IMR-90 (cell line): ENCODE results near the gene PDE4A. TPM values are rescaled to one million over a fixed set of nuclear protein-coding genes. Genes with fewer than 3 reads are reported as not detected.
"Not testable (repeated sequence)": the region's sequence is repeated elsewhere in the genome, so short reads cannot be mapped to it uniquely, and the experiment has no call there.

Source experiments
- ATAC-seq: fragments of 200-7000 bp; cut with Tn5 transposase; 2 replicates; pipeline ENCODE4 v1.9.1; 2020; ENCODE audit warnings: low read depth, mild to moderate bottlenecking, moderate library complexity
- BruUV-seq: library from RNA; stranded (reverse); fragments of 400-500 nt; replicated peaks from 2 replicates; lab custom pipeline; 2021; lab: Mats Ljungman, UMichigan
- CTCF ChIA-PET: fragments of 300-600 bp; formaldehyde crosslinking; extraction: SDS; loops from one replicate; lab custom pipeline; 2021; ENCODE audit warnings: antibody characterized with exemption; lab: Yijun Ruan, JAX
- POLR2A ChIA-PET: fragments of 300-600 bp; sonication (Branson Sonifier 250); formaldehyde crosslinking; loops from one replicate; lab custom pipeline; 2022; ENCODE audit warnings: antibody characterized with exemption; ENCODE audit not compliant: unreplicated experiment; lab: Charles Lee
- DNase-seq: peaks from one replicate; pipeline ENCODE4 v3.0.0; 2013
- H2AFZ ChIP-seq: replicated peaks from 2 replicates; pipeline ENCODE3; 2013; ENCODE audit warnings: low read length, mild to moderate bottlenecking; ENCODE audit not compliant: poor library complexity
- H2AK5ac ChIP-seq: 2 replicates; pipeline ENCODE4 v1.6.1; 2013; ENCODE audit warnings: low read depth, low read length, inconsistent platforms
- H2AK9ac ChIP-seq: replicated peaks from 2 replicates; pipeline ENCODE3; 2013; ENCODE audit warnings: mild to moderate bottlenecking, low read depth, low read length, moderate library complexity; ENCODE audit not compliant: poor library complexity
- H2BK120ac ChIP-seq: 2 replicates; pipeline ENCODE4 v1.6.1; 2013; ENCODE audit warnings: low read depth, low read length, inconsistent platforms
- H2BK15ac ChIP-seq: 3 replicates; pipeline ENCODE4 v1.6.1; 2013; ENCODE audit warnings: low read depth, low read length, inconsistent platforms
- H2BK20ac ChIP-seq: 2 replicates; pipeline ENCODE4 v1.6.1; 2013; ENCODE audit warnings: low read depth, mild to moderate bottlenecking, inconsistent platforms, low read length, moderate library complexity
- H2BK5ac ChIP-seq: 2 replicates; pipeline ENCODE4 v1.6.1; 2013; ENCODE audit warnings: mild to moderate bottlenecking, low read depth, low read length, inconsistent platforms; ENCODE audit not compliant: poor library complexity, severe bottlenecking
- H3K14ac ChIP-seq: replicated peaks from 2 replicates; pipeline ENCODE4 v1.6.1; 2013; ENCODE audit warnings: low read depth, low read length, inconsistent platforms
- H3K18ac ChIP-seq: 2 replicates; pipeline ENCODE4 v1.6.1; 2013; ENCODE audit warnings: low read depth, low read length, control low read depth
- H3K23ac ChIP-seq: 2 replicates; pipeline ENCODE4 v1.6.1; 2013; ENCODE audit warnings: low read depth, low read length, inconsistent platforms
- H3K27ac ChIP-seq: 2 replicates; pipeline ENCODE4 v1.5.1; 2013; ENCODE audit warnings: mild to moderate bottlenecking, control low read depth, low read length; ENCODE audit not compliant: insufficient read depth
- H3K27me3 ChIP-seq: 2 replicates; pipeline ENCODE4 v1.6.1; 2013; ENCODE audit warnings: low read length; ENCODE audit not compliant: control insufficient read depth, insufficient read depth
- H3K36me3 ChIP-seq: 2 replicates; pipeline ENCODE4 v1.6.1; 2013; ENCODE audit warnings: low read length, mixed read lengths; ENCODE audit not compliant: control insufficient read depth, insufficient read depth
- H3K4ac ChIP-seq: 2 replicates; pipeline ENCODE4 v1.6.1; 2013; ENCODE audit warnings: low read depth, low read length, inconsistent platforms
- H3K4me1 ChIP-seq: 2 replicates; pipeline ENCODE4 v1.6.1; 2013; ENCODE audit warnings: low read length, mixed read lengths; ENCODE audit not compliant: control insufficient read depth, insufficient read depth
- H3K4me2 ChIP-seq: 2 replicates; pipeline ENCODE4 v1.6.1; 2013; ENCODE audit warnings: low read depth, mild to moderate bottlenecking, control low read depth, low read length, moderate library complexity
- H3K4me3 ChIP-seq: 2 replicates; pipeline ENCODE4 v1.5.1; 2013; ENCODE audit warnings: low read depth, mild to moderate bottlenecking, control low read depth, low read length, moderate library complexity; ENCODE audit not compliant: insufficient read depth
- H3K56ac ChIP-seq: 2 replicates; pipeline ENCODE4 v1.6.1; 2013; ENCODE audit warnings: low read length, inconsistent platforms; ENCODE audit not compliant: insufficient read depth; ENCODE audit errors: extremely low read depth
- H3K79me1 ChIP-seq, 2 experiments: 2 replicates each; pipeline ENCODE4 v1.6.1; 2013; ENCODE audit warnings: low read length in 2 of 2, inconsistent platforms in 1 of 2, low read depth in 1 of 2
- H3K9ac ChIP-seq: 2 replicates; pipeline ENCODE4 v1.6.1; 2013; ENCODE audit warnings: low read depth, low read length, control low read depth
- H3K9me1 ChIP-seq: 2 replicates; pipeline ENCODE4 v1.6.1; 2013; ENCODE audit warnings: low read length, inconsistent platforms; ENCODE audit not compliant: insufficient read depth
- H3K9me3 ChIP-seq: 2 replicates; pipeline ENCODE4 v1.6.1; 2013; ENCODE audit warnings: low read length; ENCODE audit not compliant: control insufficient read depth, insufficient read depth
- H4K20me1 ChIP-seq: 2 replicates; pipeline ENCODE4 v1.6.1; 2013; ENCODE audit warnings: low read length, inconsistent platforms; ENCODE audit not compliant: insufficient read depth
- H4K5ac ChIP-seq: 2 replicates; pipeline ENCODE4 v1.6.1; 2013; ENCODE audit warnings: mild to moderate bottlenecking, low read depth, low read length, control low read depth
- H4K8ac ChIP-seq, 2 experiments: 2 replicates each; pipeline ENCODE4 v1.6.1; 2013; ENCODE audit warnings: low read depth in 2 of 2, low read length in 2 of 2, control low read depth in 1 of 2, inconsistent platforms in 1 of 2
- H4K91ac ChIP-seq: 2 replicates; pipeline ENCODE4 v1.6.1; 2013; ENCODE audit warnings: low read depth, low read length, inconsistent platforms; ENCODE audit not compliant: insufficient read depth
- MAFK ChIP-seq: IDR thresholded peaks from 2 replicates; pipeline ENCODE4 v1.6.1; 2012; ENCODE audit warnings: low read depth, low read length, improper control_type of control experiment
- RFX5 ChIP-seq: IDR thresholded peaks from 2 replicates; pipeline ENCODE4 v1.8.0; 2012; ENCODE audit warnings: low read depth, mild to moderate bottlenecking, low read length, moderate library complexity
- WGBS, 2 experiments: methylation state at CpG; one replicate each; pipeline versions ENCODE4 v1.1.5 to v1.1.7; 2013; ENCODE audit warnings: missing lambda C conversion rate in 2 of 2; ENCODE audit not compliant: insufficient read length in 1 of 2; ENCODE audit errors: extremely low coverage in 2 of 2; 5-methylcytosine and 5-hydroxymethylcytosine counted together
- dilution Hi-C: fragments of 300-500 bp; cut with HindIII; formaldehyde crosslinking; loops from one replicate; pipeline ENCODE4 v1.14.3; 2018; ENCODE audit warnings: low sequenced_read_pairs; ENCODE audit not compliant: unreplicated experiment
- in situ Hi-C: fragments of 300-500 bp; cut with MboI; formaldehyde crosslinking; loops from 3 replicates; pipeline ENCODE4 v1.14.3; 2019; ENCODE audit warnings: low sequenced_read_pairs, inconsistent platforms, mixed read lengths
- intact Hi-C: fragments of 100-400 bp; cut with micrococcal nuclease; formaldehyde crosslinking; loops from 2 replicates; pipeline ENCODE4 v1.10.0; 2022
- polyA plus RNA-seq, 3 experiments: library from polyadenylated mRNA; depleted of rRNA; stranded (reverse); fragments of >200 nt; gene quantifications; 2 replicates each; pipeline ENCODE4 v1.2.3, GENCODE V29; 2012; ENCODE audit warnings: low replicate concordance in 1 of 3
- total RNA-seq: library from RNA; depleted of rRNA; stranded (reverse); fragments of >200 nt; gene quantifications from 2 replicates; pipeline ENCODE4 v1.2.3, GENCODE V29; 2012

The PDE4A gene
- total and polyA plus RNA-seq, 2 of the 4 experiments (the other 2 are of a cell fraction), result 1.8 to 7.0 TPM

DNA sequence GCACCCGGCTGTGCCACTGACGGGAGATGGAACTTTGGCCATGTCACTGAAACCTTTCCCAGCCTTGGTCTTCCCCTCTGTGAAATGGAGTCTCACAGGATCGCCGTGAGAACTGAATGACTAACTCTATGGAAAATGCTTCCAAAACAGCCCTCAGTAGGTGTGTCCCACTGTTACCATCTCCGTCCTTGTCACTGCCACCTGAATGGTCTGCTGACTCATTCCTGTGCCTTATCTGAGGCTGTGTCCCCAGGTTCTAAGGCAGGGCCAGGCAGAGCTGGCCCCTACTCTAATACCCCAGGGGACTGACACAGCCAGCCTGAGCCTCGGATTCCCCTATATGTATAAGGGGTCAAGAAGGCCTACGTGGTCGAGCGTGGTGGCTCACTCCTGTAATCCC, 21.5 kb upstream of the PDE4A start:
- H3K9me3 ChIP-seq, result no peaks in the 10 kb centered on the region
- peaks cover 15 to 56% of the 10 kb centered on the region in 2 experiments; a peak in 3 of 4 replicates for H3K79me1 ChIP-seq
- no peak overlapping the region for H2BK5ac ChIP-seq
- POLR2A ChIA-PET, result no interaction called here
- intact Hi-C loops, result no loop called here
- no peak overlapping the region for H2AK5ac ChIP-seq
- no peak overlapping the region for H3K9ac ChIP-seq
- H4K8ac ChIP-seq, result no peak overlapping the region
- dilution Hi-C loops, result no loop called here
- no peak overlapping the region for H4K5ac ChIP-seq
- no peak overlapping the region for H2BK20ac ChIP-seq
- no peak overlapping the region for H2BK15ac ChIP-seq
- H3K18ac ChIP-seq, result no peak overlapping the region
- 60% methylated on average over 1 of the region's 9 CpGs; no CpG with 5 or more reads in 1 of the 2 experiments for WGBS, 2 experiments
- ATAC-seq (no peak), DNase-seq (no peak)
- H3K36me3 ChIP-seq, result peaks cover 29% of the 10 kb centered on the region
- H2AK9ac ChIP-seq, result no peak overlapping the region
- no peak overlapping the region for H3K23ac ChIP-seq
- no peak overlapping the region for H3K4me3 ChIP-seq
- H3K4me1 ChIP-seq, result peaks cover 2% of the 10 kb centered on the region; the same call in 1 of the 2 replicates
- no peak overlapping the region for H3K4ac ChIP-seq
- no TSS peak for BruUV-seq
- CTCF ChIA-PET, result no interaction called here
- no peak overlapping the region for H2BK120ac ChIP-seq
- no peak overlapping the region for H4K91ac ChIP-seq
- no peak overlapping the region for H3K4me2 ChIP-seq
- peaks cover 69% of the 10 kb centered on the region for H4K20me1 ChIP-seq
- H3K27me3 ChIP-seq, result no peaks in the 10 kb centered on the region
- no peak overlapping the region for H2AFZ ChIP-seq
- in situ Hi-C loops, result no loop called here
- H3K9me1 ChIP-seq, result 0 out of 2 replicates have a peak, but pooled peaks cover 2% of the 10 kb centered on the region
- H3K14ac ChIP-seq, result no peak overlapping the region
- TF ChIP-seq RFX5 (no peak), MAFK (no peak)
- H3K56ac ChIP-seq, result no peak overlapping the region
- H3K27ac ChIP-seq, result no peak overlapping the region

DNA sequence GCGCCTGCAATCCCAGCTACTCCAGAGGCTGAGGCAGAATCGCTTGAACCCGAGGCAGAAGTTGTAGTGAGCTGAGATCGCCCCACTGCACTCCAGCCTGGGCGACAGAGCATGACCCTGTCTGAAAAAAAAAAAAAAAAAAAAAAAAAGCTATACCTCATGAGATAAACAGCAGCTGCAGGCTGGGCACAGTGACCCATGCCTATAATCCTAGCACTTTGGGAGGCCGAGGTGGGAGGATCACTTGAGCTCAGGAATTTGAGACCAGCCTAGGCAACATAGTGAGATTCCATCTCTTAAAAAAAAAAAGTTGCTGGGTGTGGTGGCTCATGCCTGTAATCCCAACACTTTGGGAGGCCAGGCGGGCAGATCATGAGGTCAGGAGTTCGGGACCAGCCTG, 21.0 kb upstream of the PDE4A start:
- WGBS, 2 experiments, result no CpG with 5 or more reads among the region's 8 CpGs

More for the DNA sequence above, 21.0 kb upstream of the PDE4A start:
- H2BK120ac ChIP-seq, H3K27ac ChIP-seq, H2BK15ac ChIP-seq, H3K18ac ChIP-seq, H3K4me2 ChIP-seq, H3K4ac ChIP-seq, H3K27me3 ChIP-seq, H4K5ac ChIP-seq, H4K8ac ChIP-seq, H2AK9ac ChIP-seq, H4K91ac ChIP-seq, H3K4me1 ChIP-seq, H3K9me3 ChIP-seq, dilution Hi-C loops, H3K9ac ChIP-seq, BruUV-seq, in situ Hi-C loops, H3K14ac ChIP-seq, intact Hi-C loops, H2AFZ ChIP-seq, DNase-seq, H2BK5ac ChIP-seq, H3K56ac ChIP-seq, H3K4me3 ChIP-seq, H3K9me1 ChIP-seq, H2BK20ac ChIP-seq, H3K23ac ChIP-seq, ATAC-seq, H2AK5ac ChIP-seq: not testable (repeated sequence)
- ChIA-PET CTCF (interaction anchor here (0.6 kb wide), 2 partner anchors 19 to 67 kb away, joined by 4 read pairs; no protein-coding TSS in a partner anchor), POLR2A (interaction anchor here (0.6 kb wide), 1 partner anchor 300 kb away, joined by 5 read pairs; no protein-coding TSS in a partner anchor)
- H3K36me3 ChIP-seq, result peaks cover 28% of the 10 kb centered on the region
- H4K20me1 ChIP-seq, result peaks cover 69% of the 10 kb centered on the region
- H3K79me1 ChIP-seq, result peaks cover 15 to 56% of the 10 kb centered on the region in 2 experiments; a peak in 3 of 4 replicates
